WTC11 (cell line): Measurements from ENCODE around the gene SLC9A4. TPM values are rescaled to one million over a fixed set of nuclear protein-coding genes. Genes with fewer than 3 reads are reported as not detected.

ENCODE experiments used
- ATAC-seq: fragments of 200-7000 bp; cut with Tn5 transposase; 2 replicates; pipeline ENCODE4 v1.10.0; 2021; ENCODE audit warnings: mild to moderate bottlenecking, moderate library complexity
- CTCF ChIA-PET: fragments of 300-600 bp; sonication (Branson Sonifier 250); formaldehyde crosslinking; loops from one replicate; lab custom pipeline; 2021; ENCODE audit warnings: antibody characterized with exemption; lab: Charles Lee
- POLR2A ChIA-PET: fragments of 350-600 bp; sonication (Branson Sonifier 250); formaldehyde crosslinking; loops from one replicate; lab custom pipeline; 2021; ENCODE audit warnings: antibody characterized with exemption; lab: Charles Lee
- DNase-seq: peaks from one replicate; pipeline ENCODE4 v3.0.0; 2021; ENCODE audit warnings: low spot score
- H3K27ac Mint-ChIP-seq: 2 replicates; pipeline ENCODE4 v1.8.0; 2021; ENCODE audit warnings: mixed read lengths
- H3K27me3 Mint-ChIP-seq: 2 replicates; pipeline ENCODE4 v1.8.0; 2021; ENCODE audit warnings: low read depth, mild to moderate bottlenecking, moderate library complexity, mixed read lengths
- H3K36me3 Mint-ChIP-seq: 2 replicates; pipeline ENCODE4 v1.8.0; 2021; ENCODE audit warnings: mixed read lengths
- H3K4me1 Mint-ChIP-seq: 2 replicates; pipeline ENCODE4 v1.8.0; 2022; ENCODE audit warnings: mixed read lengths
- H3K4me3 Mint-ChIP-seq: 2 replicates; pipeline ENCODE4 v1.8.0; 2021; ENCODE audit warnings: mild to moderate bottlenecking, moderate library complexity, mixed read lengths
- H3K9me3 Mint-ChIP-seq: 2 replicates; pipeline ENCODE4 v1.8.0; 2021; ENCODE audit warnings: mixed read lengths
- CBFB ChIP-seq: sonication (generic); formaldehyde crosslinking; IDR thresholded peaks from 2 replicates; pipeline ENCODE4 v1.8.1; 2022; ENCODE audit warnings: mild to moderate bottlenecking, low read depth, missing genetic modification reagents
- ELF4 ChIP-seq: sonication (generic); formaldehyde crosslinking; IDR thresholded peaks from 2 replicates; pipeline ENCODE4 v1.8.1; 2022; ENCODE audit warnings: low read depth, mild to moderate bottlenecking, moderate library complexity, missing genetic modification reagents
- GABPB1 ChIP-seq: sonication (generic); formaldehyde crosslinking; IDR thresholded peaks from 2 replicates; pipeline ENCODE4 v1.8.1; 2023; ENCODE audit warnings: mild to moderate bottlenecking, missing genetic modification reagents
- GRHL2 ChIP-seq: fragments of 250-450 bp; sonication (Bioruptor Pico); IDR thresholded peaks from 2 replicates; pipeline ENCODE4 v1.8.0; 2022; ENCODE audit warnings: mild to moderate bottlenecking, moderate library complexity; ENCODE audit not compliant: insufficient replicate concordance, severe bottlenecking
- KAT7 ChIP-seq: sonication (generic); formaldehyde crosslinking; IDR thresholded peaks from 2 replicates; pipeline ENCODE4 v1.8.1; 2023; ENCODE audit warnings: missing genetic modification reagents, mild to moderate bottlenecking, borderline replicate concordance
- NR2C2 ChIP-seq: sonication (generic); formaldehyde crosslinking; IDR thresholded peaks from 2 replicates; pipeline ENCODE4 v1.8.0; 2022; ENCODE audit warnings: mild to moderate bottlenecking, missing genetic modification reagents
- OVOL2 ChIP-seq: fragments of 250-450 bp; sonication (Bioruptor Pico); IDR thresholded peaks from 2 replicates; pipeline ENCODE4 v1.9.0; 2021; ENCODE audit warnings: mild to moderate bottlenecking, borderline replicate concordance
- SMAD4 ChIP-seq: sonication (generic); formaldehyde crosslinking; IDR thresholded peaks from 2 replicates; pipeline ENCODE4 v1.8.0; 2022; ENCODE audit warnings: mild to moderate bottlenecking, missing genetic modification reagents
- TEAD1 ChIP-seq: sonication (generic); formaldehyde crosslinking; IDR thresholded peaks from 2 replicates; pipeline ENCODE4 v1.8.0; 2022; ENCODE audit warnings: mild to moderate bottlenecking, missing genetic modification reagents
- TEAD4 ChIP-seq: sonication (generic); formaldehyde crosslinking; IDR thresholded peaks from 2 replicates; pipeline ENCODE4 v1.8.0; 2022; ENCODE audit warnings: mild to moderate bottlenecking, missing genetic modification reagents
- ZBTB21 ChIP-seq: sonication (generic); formaldehyde crosslinking; IDR thresholded peaks from 2 replicates; pipeline ENCODE4 v1.8.1; 2023; ENCODE audit warnings: mild to moderate bottlenecking, missing genetic modification reagents, borderline replicate concordance
- ZNF138 ChIP-seq: sonication (generic); formaldehyde crosslinking; conservative IDR thresholded peaks from 2 replicates; pipeline ENCODE4 v1.8.1; 2022; ENCODE audit warnings: mild to moderate bottlenecking, moderate library complexity, missing genetic modification reagents
- ZNF416 ChIP-seq: fragments of 250-450 bp; sonication (Bioruptor Pico); IDR thresholded peaks from 2 replicates; pipeline ENCODE4 v1.9.0; 2021; ENCODE audit warnings: mild to moderate bottlenecking, inconsistent platforms
- ZNF423 ChIP-seq: fragments of 250-450 bp; sonication (Bioruptor Pico); IDR thresholded peaks from 2 replicates; pipeline ENCODE4 v2.1.2; 2022; ENCODE audit warnings: mild to moderate bottlenecking, moderate library complexity
- total RNA-seq: library from RNA; stranded (reverse); gene quantifications from 3 replicates; pipeline ENCODE4 v1.2.3, GENCODE V29; 2021
- TF ChIP-seq, protein P1 (sequence below): sonication (generic); formaldehyde crosslinking; IDR thresholded peaks from 2 replicates; pipeline ENCODE4 v1.8.0; 2022; ENCODE audit warnings: mild to moderate bottlenecking, missing genetic modification reagents
- TF ChIP-seq, protein P2 (sequence below): fragments of 250-450 bp; sonication (Bioruptor Pico); IDR thresholded peaks from 2 replicates; pipeline ENCODE4 v1.9.0; 2021; ENCODE audit warnings: mild to moderate bottlenecking, borderline replicate concordance
- TF ChIP-seq, protein P3 (sequence below): sonication (generic); formaldehyde crosslinking; IDR thresholded peaks from 2 replicates; pipeline ENCODE4 v1.8.1; 2023; ENCODE audit warnings: mild to moderate bottlenecking, missing genetic modification reagents, borderline replicate concordance
- TF ChIP-seq, protein P4 (sequence below): sonication (generic); formaldehyde crosslinking; conservative IDR thresholded peaks from 2 replicates; pipeline ENCODE4 v1.8.1; 2022; ENCODE audit warnings: mild to moderate bottlenecking, missing genetic modification reagents

Gene SLC9A4
- total RNA-seq, 1 experiment from 2014 or later: 0.11 TPM

DNA sequence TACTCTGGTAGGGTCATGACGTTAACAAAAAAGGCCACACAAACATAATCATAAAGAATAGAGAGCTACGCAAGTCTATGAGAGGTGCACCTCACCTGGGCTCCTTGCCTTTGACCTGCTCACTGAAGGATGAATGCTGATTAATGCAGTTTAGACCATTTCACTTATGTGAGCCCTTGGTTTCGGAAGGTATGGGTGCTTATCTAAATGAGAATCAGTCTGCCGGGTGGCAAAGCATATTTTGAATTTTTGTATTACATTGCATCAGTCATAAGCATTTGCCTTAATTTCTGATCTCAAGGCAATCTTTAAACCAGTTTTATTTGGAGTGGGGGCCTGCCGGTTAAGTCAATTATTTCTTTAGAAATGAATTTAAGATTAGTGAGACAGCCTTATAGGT is 42.8 kb downstream of the SLC9A4 start:
- H3K9me3 Mint-ChIP-seq: peaks cover 5% of the 10 kb centered on the region; the same call in 1 of the 2 replicates
- no peaks in the 10 kb centered on the region for H3K27me3 Mint-ChIP-seq
- TF ChIP-seq CBFB: no peak
- ATAC-seq (no peak), DNase-seq (no peak)
- peaks cover 18% of the 10 kb centered on the region for H3K4me1 Mint-ChIP-seq
- H3K36me3 Mint-ChIP-seq: no peaks in the 10 kb centered on the region
- no peak overlapping the region for H3K4me3 Mint-ChIP-seq
- ChIA-PET POLR2A (no interaction called here), CTCF (interaction anchor here (1.3 kb wide), 1 partner anchor 188 kb away, joined by 4 read pairs; no protein-coding TSS in a partner anchor)
- no peak overlapping the region for H3K27ac Mint-ChIP-seq

DNA sequence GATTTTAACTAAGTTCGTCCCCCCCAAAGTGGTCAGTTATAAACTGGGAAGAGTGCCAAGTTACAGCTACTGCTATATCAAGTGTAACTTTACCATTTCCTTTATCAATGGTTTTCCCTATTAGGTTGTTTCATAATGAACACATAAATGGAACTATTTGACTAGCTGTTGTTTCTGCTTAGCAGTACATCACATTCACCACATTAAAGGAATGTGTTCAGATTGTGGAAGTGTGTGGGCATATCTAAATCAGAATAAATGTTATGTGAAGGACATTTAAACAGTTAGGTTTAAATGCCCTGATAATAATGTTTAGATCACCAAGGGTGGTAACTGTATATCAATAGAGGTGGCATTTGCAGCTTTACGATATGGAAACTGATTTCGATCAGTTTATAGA is 45.1 kb downstream of the SLC9A4 start:
- CTCF ChIA-PET: interaction anchor here (0.9 to 1.4 kb wide), 3 partner anchors 45 to 185 kb away, joined by 4 to 5 read pairs (median 5); partner anchors contain the start of gene SLC9A4
- no peak for DNase-seq

More for the DNA sequence above, 45.1 kb downstream of the SLC9A4 start:
- ATAC-seq: no peak
- H3K36me3 Mint-ChIP-seq: no peaks in the 10 kb centered on the region
- peaks cover 9% of the 10 kb centered on the region for H3K4me1 Mint-ChIP-seq
- POLR2A ChIA-PET: no interaction called here
- H3K4me3 Mint-ChIP-seq: no peak overlapping the region
- no peaks in the 10 kb centered on the region for H3K9me3 Mint-ChIP-seq
- TF ChIP-seq TEAD1: no peak
- TF ChIP-seq OVOL2 (CRISPR knock-in tag): no peak
- no peak for TF ChIP-seq TEAD4
- TF ChIP-seq, protein P1, sequence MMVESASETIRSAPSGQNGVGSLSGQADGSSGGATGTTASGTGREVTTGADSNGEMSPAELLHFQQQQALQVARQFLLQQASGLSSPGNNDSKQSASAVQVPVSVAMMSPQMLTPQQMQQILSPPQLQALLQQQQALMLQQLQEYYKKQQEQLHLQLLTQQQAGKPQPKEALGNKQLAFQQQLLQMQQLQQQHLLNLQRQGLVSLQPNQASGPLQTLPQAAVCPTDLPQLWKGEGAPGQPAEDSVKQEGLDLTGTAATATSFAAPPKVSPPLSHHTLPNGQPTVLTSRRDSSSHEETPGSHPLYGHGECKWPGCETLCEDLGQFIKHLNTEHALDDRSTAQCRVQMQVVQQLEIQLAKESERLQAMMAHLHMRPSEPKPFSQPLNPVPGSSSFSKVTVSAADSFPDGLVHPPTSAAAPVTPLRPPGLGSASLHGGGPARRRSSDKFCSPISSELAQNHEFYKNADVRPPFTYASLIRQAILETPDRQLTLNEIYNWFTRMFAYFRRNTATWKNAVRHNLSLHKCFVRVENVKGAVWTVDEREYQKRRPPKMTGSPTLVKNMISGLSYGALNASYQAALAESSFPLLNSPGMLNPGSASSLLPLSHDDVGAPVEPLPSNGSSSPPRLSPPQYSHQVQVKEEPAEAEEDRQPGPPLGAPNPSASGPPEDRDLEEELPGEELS (CRISPR knock-in tag): no peak
- no peak for TF ChIP-seq KAT7 (CRISPR knock-in tag)
- TF ChIP-seq NR2C2 (CRISPR knock-in tag): no peak
- TF ChIP-seq, protein P2, sequence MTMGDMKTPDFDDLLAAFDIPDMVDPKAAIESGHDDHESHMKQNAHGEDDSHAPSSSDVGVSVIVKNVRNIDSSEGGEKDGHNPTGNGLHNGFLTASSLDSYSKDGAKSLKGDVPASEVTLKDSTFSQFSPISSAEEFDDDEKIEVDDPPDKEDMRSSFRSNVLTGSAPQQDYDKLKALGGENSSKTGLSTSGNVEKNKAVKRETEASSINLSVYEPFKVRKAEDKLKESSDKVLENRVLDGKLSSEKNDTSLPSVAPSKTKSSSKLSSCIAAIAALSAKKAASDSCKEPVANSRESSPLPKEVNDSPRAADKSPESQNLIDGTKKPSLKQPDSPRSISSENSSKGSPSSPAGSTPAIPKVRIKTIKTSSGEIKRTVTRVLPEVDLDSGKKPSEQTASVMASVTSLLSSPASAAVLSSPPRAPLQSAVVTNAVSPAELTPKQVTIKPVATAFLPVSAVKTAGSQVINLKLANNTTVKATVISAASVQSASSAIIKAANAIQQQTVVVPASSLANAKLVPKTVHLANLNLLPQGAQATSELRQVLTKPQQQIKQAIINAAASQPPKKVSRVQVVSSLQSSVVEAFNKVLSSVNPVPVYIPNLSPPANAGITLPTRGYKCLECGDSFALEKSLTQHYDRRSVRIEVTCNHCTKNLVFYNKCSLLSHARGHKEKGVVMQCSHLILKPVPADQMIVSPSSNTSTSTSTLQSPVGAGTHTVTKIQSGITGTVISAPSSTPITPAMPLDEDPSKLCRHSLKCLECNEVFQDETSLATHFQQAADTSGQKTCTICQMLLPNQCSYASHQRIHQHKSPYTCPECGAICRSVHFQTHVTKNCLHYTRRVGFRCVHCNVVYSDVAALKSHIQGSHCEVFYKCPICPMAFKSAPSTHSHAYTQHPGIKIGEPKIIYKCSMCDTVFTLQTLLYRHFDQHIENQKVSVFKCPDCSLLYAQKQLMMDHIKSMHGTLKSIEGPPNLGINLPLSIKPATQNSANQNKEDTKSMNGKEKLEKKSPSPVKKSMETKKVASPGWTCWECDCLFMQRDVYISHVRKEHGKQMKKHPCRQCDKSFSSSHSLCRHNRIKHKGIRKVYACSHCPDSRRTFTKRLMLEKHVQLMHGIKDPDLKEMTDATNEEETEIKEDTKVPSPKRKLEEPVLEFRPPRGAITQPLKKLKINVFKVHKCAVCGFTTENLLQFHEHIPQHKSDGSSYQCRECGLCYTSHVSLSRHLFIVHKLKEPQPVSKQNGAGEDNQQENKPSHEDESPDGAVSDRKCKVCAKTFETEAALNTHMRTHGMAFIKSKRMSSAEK (CRISPR knock-in tag): no peak
- TF ChIP-seq ZNF423 (CRISPR knock-in tag): no peak
- no peak for TF ChIP-seq ZBTB21 (CRISPR knock-in tag)
- no peak for TF ChIP-seq ELF4 (CRISPR knock-in tag)
- TF ChIP-seq GABPB1 (CRISPR knock-in tag): no peak
- TF ChIP-seq, protein P3, sequence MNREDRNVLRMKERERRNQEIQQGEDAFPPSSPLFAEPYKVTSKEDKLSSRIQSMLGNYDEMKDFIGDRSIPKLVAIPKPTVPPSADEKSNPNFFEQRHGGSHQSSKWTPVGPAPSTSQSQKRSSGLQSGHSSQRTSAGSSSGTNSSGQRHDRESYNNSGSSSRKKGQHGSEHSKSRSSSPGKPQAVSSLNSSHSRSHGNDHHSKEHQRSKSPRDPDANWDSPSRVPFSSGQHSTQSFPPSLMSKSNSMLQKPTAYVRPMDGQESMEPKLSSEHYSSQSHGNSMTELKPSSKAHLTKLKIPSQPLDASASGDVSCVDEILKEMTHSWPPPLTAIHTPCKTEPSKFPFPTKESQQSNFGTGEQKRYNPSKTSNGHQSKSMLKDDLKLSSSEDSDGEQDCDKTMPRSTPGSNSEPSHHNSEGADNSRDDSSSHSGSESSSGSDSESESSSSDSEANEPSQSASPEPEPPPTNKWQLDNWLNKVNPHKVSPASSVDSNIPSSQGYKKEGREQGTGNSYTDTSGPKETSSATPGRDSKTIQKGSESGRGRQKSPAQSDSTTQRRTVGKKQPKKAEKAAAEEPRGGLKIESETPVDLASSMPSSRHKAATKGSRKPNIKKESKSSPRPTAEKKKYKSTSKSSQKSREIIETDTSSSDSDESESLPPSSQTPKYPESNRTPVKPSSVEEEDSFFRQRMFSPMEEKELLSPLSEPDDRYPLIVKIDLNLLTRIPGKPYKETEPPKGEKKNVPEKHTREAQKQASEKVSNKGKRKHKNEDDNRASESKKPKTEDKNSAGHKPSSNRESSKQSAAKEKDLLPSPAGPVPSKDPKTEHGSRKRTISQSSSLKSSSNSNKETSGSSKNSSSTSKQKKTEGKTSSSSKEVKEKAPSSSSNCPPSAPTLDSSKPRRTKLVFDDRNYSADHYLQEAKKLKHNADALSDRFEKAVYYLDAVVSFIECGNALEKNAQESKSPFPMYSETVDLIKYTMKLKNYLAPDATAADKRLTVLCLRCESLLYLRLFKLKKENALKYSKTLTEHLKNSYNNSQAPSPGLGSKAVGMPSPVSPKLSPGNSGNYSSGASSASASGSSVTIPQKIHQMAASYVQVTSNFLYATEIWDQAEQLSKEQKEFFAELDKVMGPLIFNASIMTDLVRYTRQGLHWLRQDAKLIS: no peak
- TF ChIP-seq ZNF138 (CRISPR knock-in tag): no peak
- TF ChIP-seq ZNF416 (CRISPR knock-in tag): no peak
- TF ChIP-seq SMAD4: no peak
- no peak for TF ChIP-seq GRHL2 (CRISPR knock-in tag)
- TF ChIP-seq, protein P4, sequence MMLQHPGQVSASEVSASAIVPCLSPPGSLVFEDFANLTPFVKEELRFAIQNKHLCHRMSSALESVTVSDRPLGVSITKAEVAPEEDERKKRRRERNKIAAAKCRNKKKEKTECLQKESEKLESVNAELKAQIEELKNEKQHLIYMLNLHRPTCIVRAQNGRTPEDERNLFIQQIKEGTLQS (CRISPR knock-in tag): no peak
- H3K27ac Mint-ChIP-seq: no peak overlapping the region
- no peaks in the 10 kb centered on the region for H3K27me3 Mint-ChIP-seq
